Stimulated activated CD8-positive, alpha-beta memory T cell treated with anti-CD3 and anti-CD28 coated beads, Interleukin-4, amount 100 ng/mL, for 48 hours (primary cell): ENCODE measurements around the gene RBM26.
"Not testable (repeated sequence)": the region's sequence is repeated elsewhere in the genome, so short reads cannot be mapped to it uniquely, and the experiment has no call there.

Experiments
- DNase-seq: peaks from one replicate; pipeline ENCODE4 v3.0.0-alpha.2; 2020

RBM26 gene

DNA sequence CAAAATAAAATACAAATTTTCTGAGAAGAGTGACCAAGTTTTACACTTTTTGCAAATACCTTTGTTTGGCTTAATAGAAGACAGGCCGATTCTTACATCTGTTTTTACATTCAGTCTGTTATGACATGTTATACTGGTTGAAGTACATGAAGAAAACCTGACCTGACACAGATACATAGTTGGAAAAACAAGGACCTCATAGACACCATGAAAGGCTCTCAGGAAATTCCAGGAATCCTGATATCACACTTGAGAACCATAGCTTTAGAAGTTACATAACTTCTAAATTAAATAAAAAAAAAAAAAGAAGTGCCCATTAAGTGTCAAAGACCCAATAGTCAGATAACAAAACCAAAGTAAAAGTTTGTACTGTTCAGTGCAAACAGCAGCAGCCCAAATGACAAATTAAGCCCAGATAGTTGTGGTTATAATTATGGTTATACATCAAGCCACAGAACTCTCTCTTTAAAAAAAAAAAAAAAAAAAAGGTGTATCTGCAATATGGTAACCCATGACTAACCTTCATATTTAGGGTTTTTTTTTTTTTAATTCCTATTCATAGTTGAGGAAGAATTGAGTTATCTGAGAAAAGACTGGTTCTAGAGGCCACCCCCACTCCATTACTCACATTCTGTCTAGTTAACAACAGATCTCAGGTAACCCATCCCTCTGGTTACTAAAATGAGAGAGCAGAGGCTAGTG, 19.8 kb downstream of the RBM26 start:
- no peak for DNase-seq

DNA sequence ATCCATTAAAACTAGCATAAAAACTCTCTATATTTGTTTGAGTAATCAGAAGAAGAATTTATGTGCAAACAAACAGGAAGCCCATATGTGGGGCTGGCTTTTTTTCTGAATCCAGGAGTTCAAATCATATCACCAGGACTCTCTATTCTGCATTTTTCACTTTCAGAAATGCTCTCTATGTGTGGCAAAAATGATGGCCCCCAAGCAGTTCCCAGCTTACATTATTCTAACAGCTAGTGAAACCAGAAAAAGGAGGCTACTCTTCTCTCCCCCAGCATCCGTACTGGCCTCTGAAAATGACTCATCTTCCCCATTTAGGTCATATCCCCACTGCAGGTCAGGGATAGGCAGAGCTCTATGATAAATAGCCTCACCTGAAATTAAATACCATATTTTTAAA, 20.4 kb downstream of the RBM26 start:
- peak; percentile 43 for DNase-seq

DNA sequence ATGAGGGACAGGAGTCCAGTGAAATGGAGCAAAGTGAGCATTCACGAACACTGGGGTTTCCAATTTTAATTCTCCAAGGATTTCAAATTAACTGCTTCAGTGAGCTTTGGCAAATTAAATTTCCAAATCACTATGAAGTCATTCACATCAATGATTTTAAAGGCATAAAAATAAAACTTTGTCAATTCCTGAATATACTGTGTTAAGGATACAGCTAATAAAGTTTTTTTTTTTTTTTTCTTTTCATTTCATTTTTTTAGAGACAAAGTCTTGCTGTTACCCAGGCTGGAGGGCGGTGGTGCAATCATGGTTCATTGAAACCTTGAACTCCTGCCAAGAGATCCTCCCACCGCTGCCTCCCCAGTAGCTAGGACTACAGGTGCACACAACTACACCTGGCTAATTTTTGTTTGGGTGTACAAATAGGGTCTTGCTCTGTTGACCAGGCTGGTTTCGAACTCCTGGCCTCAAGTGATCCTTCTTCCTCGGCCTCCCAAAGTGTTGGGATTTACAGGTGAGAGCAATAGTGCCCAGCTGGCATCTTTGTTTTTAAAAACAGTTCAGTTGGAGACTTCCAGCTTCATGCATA, 21.9 kb downstream of the RBM26 start:
- DNase-seq: no peak

DNA sequence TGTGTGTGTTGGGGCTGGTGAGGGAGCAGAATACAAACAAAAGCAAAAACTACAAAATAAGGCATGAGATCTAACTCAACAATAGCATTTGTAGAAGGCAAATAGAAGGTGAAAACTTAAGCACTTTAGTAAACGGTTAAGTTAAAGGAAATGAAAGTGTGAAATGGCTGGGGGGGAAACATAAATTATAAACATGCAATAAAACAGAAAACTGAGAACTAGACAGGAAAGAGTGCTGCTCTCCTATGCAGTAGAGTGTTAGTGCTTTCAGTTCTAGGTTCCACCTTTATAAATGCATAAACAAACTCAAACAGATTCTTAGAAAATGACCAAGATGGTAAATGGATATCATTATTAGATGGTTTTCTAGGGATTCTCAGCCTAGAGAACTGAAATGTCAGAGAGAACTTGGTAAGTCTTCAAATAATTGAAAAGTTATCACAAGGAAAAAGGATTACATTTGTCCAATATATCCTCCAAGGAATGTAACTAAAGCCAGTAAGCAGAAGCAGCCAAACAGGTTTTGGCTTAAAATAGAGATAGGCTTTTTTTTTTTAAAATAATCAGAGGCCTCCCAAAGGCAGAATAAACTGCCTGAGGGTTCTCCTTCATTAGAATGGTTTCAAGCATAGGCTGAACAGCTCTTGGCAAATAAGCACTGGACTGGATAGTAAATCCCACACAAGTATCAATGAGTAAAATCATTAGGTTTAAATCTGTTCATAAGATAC, 23.3 kb downstream of the RBM26 start:
- no peak for DNase-seq

DNA sequence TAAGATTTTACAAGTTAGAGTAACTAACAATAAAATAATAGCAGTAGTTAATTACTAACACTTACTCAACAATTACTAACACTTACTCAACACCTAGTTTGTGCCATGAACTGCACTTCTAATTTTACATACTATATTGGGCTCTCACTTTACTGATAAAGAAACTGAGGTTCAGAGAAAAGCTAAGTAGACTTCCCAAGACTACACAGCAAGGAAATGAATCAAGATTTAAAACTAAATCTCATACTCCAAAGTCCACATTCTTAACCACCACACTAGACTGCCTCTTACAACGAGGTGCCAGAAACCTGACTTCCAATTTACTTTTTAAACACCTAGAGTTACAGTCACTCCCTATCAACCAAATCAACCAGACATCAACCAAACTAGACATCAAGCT, 25.1 kb downstream of the RBM26 start:
- no peak for DNase-seq

DNA sequence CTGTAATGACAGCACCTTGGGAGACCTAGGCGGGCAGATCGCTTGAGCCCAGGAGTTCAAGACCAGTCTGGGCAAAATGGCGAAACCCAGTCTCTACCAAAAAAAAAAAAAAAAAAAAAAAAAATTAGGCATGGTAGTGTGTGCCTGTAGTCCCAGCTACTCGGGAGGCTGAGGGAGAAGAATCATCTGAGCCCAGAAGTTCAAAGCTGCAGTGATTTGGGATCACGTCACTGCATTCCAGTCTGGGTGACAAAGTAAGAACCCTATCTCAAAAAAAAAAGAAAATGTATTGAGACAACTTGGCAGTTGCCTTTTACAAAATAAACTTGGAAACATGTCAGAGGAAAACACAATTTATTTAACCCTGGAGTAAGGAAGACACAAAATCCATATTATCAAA, 26.8 kb downstream of the RBM26 start:
- DNase-seq: no peak

DNA sequence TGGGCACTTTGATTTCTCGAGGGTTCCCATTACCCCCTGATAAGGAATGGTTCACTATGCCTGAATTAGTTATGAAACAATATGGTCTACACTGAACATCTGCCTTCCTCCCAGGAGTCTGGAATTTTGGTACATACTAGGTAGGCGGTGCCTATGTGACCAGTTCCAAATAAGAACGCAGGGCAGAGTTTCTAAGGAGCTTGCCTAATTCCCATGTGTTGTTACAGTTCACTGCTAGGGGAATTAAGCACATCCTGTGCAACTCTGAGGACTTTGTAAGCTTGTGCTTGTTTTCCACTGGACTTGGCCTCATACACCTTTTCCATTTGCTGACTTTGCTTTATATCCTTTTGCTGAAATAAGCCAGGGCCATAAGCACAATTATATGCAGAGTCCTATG, 29.2 kb downstream of the RBM26 start:
- no peak for DNase-seq

DNA sequence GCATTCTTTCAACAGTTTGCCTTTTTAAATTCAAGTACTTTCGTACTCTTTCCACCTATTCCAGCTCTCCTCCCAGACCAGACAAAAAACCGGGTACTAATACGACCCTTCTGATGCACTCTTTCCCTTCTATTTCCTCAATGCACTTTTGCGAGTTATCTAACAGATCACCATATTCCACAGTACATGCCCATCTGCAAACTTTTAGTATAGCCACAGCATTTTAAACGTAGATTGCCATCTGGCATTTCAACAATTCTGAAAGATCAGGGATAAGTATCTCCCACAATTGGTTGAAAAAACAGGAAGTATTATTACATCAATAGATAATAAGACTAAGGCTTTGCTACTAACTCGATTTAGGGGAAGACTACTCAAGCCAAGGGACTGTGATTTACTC, 31.5 kb downstream of the RBM26 start:
- DNase-seq: no peak

DNA sequence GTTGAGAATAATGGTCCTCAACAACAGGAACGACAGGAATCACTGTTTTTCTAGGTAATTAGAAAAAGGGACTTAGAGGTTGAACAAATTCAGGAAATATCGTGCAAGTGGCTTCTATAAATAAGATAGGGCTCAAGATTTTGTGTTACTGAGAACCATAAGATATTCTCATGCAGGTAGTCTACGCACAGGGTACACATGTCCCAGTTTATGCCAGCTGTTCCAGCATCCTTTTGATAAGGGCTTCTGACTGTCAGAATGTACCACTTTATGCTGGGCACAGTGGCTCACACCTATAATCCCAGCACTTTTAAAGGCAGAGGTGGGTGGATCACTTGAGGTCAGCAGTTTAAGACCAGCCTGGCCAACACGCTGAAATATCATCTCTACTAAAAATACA, 32.1 kb downstream of the RBM26 start:
- DNase-seq: no peak

DNA sequence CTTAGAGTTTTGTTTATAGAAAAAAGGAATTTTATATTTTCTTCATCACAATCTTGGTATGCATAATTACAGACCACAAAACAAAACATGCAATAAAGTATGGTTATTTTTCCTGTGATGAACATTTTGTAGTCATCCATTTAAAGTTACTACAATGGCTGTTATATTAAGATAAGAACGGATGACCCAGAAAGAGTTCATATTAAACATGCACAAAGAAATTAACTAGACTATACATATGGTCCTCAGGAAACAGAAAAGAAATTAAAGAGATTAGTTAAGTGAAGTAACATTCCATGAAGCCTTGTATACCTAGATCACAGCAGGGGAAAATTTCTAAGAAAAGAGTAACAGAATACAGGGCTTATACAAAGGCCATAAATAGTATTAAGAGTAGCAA, 36.8 kb downstream of the RBM26 start:
- no peak for DNase-seq

DNA sequence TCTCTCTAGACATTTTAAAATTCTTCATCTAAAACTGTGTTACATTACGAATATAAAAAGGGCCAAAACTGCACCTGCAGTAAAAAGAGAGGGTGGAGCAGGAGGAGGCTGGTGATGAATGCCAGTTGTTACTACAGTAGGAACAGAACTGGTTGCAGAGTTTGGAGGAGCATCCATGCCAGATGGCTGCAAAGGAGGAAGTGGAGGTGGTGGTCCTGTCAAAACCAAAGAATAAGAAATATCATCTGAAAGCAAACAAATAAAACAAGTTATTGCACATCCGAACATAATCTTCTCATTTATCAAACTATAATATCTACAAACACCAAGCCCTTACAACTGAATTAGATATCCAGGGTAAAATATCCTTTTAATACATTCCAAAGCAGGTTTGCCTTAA, 40.1 kb downstream of the RBM26 start:
- DNase-seq: no peak

DNA sequence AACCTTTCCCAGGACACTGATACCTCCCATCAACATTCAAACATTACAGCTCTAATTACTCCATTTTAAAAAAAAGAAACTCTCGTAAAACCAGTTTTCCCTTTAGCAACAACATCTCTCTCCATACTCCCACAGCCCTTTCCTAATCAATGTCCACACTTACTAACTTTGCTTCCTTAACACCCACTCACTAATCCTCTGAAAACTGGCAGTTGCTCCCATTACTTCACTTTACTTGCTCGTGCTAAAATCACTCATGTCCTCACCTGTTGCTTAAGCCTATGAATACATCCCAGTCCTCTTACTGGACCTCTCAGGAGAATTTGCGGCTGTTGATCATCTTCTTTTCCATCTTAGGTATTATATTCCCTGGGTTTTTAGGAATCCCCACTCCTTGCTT, 44.8 kb downstream of the RBM26 start:
- no peak for DNase-seq

DNA sequence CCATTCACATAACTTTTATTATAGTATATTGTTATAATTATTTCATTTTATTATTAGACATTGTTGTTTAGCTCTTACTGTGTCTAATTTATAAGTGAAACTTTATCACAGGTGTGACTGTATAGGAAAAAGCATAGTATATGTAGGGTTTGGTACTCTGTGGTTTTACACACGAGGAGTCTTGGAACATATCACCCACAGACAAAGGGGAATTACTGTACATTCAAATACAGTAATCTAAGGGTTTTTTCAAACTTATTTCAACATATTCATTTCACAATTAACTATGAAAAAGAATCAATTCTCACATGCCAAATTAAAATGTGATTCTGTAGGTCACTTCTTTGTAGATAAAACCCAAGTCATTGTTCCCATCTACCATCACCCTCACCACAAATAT, 46.0 kb downstream of the RBM26 start:
- no peak for DNase-seq

DNA sequence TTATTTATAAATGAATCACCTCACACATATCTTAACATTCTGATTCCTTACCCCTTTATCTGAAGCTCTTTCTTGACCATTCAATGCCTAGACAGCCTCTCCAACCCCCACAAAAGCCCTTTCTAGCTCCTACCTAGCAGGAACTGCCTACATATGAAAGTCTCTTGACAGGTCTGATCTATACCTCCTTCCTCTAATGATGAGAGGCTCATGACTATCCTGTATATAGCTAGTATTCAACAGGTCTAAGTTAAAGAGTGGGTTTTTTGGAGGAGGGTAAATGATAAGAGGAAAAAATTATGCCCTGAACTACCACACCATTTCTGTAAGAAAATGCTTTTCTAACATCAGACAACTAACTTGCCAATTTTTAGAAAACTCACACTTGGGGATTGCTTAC, 47.0 kb downstream of the RBM26 start:
- no peak for DNase-seq

DNA sequence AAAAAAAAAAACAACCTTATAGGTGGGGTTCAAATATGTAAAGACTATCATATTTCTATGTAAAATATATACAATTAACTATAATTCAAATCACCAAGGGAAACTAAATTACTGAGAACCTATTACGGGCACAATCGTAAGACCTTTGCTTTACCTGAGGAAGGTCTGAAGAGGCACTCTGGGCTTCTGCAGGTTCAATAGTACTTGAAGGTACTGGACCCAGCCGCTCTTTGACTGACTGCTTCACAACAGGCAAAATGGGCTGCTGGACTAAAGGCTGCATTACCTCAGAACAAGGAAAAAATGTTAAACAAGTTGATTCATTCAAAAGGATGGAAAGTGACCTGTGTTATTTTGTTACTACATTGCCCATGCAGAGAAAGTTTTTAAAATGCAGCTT, 51.8 kb downstream of the RBM26 start:
- no peak for DNase-seq

DNA sequence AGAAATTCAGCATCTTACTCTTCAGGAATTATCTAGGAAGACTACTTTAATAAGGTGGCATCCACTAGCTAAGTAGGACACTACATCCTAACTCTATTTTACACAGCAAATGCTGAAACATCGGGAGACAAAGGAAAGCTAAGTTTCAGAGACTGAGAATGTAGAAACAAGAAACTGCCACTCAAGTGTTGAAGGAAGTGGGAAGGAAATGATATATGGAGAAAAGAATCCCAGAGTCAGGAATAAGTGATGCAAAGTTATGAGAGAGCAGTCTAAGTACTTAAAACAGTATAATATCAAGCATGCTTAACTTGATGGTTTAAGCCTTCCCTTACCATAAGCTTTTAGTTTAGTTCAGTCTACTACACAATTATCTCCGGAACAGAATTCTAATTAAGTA, 52.4 kb downstream of the RBM26 start:
- no peak for DNase-seq

DNA sequence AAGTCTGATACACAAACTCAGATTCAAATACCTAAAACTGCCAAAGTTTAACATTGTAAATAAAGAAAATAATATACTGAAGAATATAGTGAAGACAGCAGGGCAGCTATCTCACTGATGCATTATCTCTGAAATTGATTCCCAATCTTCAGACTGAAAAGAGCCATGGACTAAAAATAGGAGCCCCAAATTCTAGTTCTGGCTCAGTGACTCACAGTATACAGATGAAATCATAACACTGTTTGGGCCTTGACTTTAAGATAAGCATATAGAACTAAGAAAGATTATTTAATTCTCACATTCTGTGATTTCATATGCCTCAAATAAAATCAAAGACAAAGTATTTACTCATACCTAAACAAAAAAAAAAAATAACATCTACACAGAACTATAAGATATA, 53.9 kb downstream of the RBM26 start:
- no peak for DNase-seq

DNA sequence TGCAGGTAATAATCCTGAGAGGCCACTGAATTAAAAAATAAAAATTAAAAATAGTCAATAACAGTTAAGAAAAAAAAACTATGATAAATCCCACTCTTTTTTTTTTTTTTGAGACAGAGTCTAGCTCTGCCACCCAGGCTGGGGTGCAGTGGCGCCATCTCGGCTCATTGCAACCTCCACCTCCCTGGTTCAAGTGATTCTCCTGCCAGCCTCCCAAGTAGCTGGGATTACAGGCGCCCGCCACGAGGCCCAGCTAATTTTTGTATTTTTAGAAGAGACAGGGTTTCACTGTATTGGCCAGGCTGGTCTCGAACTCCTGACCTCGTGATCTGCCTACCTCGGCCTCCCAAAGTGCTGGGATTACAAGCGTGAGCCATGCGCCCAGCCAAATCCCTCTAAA, 56.4 kb downstream of the RBM26 start:
- DNase-seq: not testable (repeated sequence)

DNA sequence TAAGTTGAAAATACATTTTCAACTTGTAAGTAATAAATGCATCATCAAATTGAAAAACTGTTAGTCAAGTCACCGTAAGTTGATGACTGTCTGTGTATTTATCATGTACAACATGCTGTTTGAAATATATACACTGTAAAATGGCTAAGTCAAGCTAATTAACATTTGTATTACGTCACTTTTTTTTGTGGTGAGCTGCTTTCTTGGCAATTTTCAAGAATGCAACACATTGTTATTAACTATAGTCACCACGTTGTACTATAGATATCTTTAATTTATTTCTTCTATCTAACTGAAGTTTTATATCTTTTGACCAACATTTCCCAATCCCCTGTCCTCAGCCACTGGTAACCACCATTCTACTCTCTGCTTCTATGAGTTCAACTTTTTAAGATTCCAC, 57.0 kb downstream of the RBM26 start:
- DNase-seq: no peak

DNA sequence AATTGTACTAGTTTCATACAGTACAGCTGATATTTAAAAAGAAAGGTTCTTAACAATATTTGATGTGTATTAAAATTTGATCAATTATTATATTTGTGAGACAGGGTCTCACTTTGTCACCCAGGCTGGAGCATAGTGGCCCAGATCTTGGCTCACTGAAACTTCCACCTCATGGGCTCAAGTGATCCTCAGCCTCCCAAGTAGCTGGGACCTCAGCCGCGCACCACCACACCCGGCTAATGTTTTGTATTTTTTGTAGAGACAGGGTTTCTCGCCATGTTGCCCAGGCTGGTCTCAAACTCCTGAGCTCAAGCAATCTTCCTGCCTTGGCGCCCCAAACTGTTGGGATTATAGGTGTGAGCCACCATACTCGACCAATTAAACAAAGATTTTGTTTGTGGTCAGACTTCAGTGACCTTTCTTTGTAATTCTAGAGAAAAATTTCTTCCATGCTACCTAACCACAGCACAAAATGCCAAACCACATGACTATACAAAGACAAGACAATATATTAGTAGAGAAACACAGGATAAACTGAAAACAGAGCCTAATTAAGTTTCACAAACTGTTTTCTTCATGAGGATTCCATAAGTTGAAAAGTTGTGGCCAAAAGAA, 59.6 kb downstream of the RBM26 start:
- DNase-seq: no peak

DNA sequence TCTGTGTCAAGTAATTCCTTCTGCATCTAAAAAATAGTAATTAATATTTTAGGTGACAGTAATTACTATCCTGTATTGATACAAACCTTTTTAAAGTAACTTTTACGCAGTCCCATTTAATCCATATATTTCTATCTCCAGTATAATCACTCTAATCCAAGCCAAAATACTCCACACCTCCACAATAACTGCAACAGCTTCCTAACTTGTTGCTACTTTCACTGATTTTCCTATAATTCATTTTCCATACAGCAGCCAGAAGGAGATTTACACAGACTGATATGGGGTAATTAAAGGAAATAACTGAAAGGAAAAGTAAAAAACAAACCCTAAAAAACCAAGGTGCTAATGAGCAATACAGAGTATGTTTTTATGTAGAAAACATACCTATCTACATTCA, 64.9 kb downstream of the RBM26 start:
- DNase-seq: no peak

DNA sequence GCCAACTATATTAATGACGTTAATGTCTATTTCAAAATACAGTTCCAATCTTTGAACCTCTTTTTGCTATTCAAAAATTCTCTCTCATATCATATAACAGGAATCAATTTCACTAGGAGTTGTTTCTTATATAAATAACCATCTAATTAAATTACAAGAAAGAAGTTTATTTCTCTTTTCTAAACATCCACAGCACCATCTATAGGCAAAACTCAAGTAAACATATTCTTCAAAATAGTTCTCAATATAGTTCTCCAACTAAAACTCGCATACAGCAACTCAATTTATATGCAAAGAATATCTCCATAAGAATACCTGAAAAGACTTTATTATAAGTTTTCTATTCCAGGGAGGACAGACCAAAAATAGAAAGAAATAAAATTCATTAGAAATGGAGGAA, 65.6 kb downstream of the RBM26 start:
- DNase-seq: no peak

DNA sequence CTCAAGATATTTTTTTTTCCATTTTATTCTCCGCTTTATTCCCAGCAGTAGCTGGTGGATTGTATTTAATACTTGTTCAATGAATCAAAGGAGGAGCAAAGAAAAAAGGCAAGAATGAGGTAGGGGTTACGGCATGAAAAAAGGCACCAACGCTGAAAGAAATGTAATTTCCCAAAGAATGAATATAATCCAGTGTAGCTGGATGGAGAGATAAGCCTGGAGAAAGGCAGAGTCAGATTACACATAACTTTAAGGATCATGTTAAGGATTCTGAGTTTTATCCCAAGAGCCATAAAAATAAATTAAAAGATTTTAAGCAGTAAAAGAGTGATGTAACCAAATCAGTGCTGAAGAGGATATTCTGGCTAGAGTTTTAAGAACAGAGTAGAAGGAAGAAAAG, 67.7 kb downstream of the RBM26 start:
- DNase-seq: no peak

DNA sequence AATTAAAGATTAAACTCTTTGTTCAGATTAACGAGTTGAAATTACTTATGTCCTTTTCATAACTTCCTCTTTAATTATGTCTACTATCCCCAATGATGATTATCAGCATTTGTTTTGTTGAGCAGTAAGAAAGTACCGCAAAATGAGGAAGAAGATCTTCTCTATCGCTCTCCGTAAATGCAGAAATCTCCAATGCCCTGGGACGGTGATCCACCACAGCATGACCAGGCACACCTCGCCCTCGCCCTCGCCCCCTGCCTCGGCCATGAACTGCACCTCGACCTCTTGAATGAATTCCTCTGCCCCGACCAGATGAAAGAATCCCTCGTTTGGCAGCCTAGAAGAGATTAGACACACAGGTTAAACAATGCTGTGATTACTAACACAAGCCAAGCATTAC, 69.1 kb downstream of the RBM26 start:
- DNase-seq: no peak
